Muscle layer of colon (tissue), 2 donors: ENCODE data around the gene MRGPRE.

Experiments
- H3K27ac ChIP-seq: one replicate; pipeline ENCODE4 v1.7.0; 2013; ENCODE audit warnings: low read depth, mild to moderate bottlenecking, low read length, moderate library complexity
- H3K27me3 ChIP-seq, 2 donors: one replicate each; pipeline ENCODE4 v1.7.0; 2013; ENCODE audit warnings: low read length in 2 of 2, mild to moderate bottlenecking in 2 of 2; ENCODE audit not compliant: insufficient read depth in 2 of 2, control insufficient read depth in 1 of 2
- H3K36me3 ChIP-seq: one replicate; pipeline ENCODE4 v1.7.0; 2013; ENCODE audit warnings: mild to moderate bottlenecking, low read length; ENCODE audit not compliant: insufficient read depth
- H3K4me1 ChIP-seq: one replicate; pipeline ENCODE4 v1.7.0; 2013; ENCODE audit warnings: mild to moderate bottlenecking, low read length; ENCODE audit not compliant: insufficient read depth
- H3K4me3 ChIP-seq, 2 donors: one replicate each; pipeline ENCODE4 v1.7.0; 2013; ENCODE audit warnings: low read length in 2 of 2, low read depth in 1 of 2, mild to moderate bottlenecking in 1 of 2, moderate library complexity in 1 of 2
- H3K9ac ChIP-seq: one replicate; pipeline ENCODE4 v1.7.0; 2013; ENCODE audit warnings: low read length
- H3K9me3 ChIP-seq: one replicate; pipeline ENCODE4 v1.7.0; 2013; ENCODE audit warnings: mild to moderate bottlenecking, low read length
- donor health status: abdominal sarcoma.
- donor health status: Adenocarcinoma of cecum.

Gene MRGPRE

DNA sequence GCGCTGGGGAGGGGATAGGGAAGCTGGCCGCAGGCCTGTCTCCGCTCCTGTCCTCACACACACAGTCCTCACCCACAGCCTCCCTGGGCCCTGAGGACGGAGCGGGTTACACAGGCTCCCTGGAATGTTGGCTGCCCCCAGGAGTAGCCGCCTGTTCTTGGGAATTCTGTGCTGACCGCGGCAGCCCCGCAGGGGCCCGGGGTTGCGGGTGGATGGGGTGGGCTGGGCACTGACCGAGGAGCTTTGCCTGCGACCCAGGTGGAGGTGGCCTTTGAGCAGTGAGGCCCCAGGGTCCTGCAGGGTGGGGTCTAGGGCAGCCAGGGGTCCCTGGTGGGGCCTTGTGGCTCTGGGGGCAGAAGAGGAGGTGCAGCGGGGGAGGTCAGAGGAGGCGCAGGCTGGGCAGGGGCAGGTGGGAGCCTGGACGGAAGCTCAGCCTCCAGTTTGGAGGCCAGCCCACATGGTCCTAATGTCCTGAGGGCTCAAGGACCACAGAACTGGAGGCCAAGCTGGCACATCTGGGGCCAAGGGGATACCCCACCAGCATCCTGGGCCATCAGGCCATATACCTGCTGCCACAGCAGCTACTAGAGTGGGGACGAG is 7.0 kb downstream of the MRGPRE start:
- H3K9me3 ChIP-seq = no peaks in the 10 kb centered on the region
- H3K9ac ChIP-seq = no peak overlapping the region
- no peaks in the 10 kb centered on the region for H3K36me3 ChIP-seq
- H3K4me3 ChIP-seq = no peak overlapping the region
- peaks cover 6 to 30% of the 10 kb centered on the region in 2 donors for H3K27me3 ChIP-seq
- no peaks in the 10 kb centered on the region for H3K4me1 ChIP-seq
- H3K27ac ChIP-seq = no peak overlapping the region

DNA sequence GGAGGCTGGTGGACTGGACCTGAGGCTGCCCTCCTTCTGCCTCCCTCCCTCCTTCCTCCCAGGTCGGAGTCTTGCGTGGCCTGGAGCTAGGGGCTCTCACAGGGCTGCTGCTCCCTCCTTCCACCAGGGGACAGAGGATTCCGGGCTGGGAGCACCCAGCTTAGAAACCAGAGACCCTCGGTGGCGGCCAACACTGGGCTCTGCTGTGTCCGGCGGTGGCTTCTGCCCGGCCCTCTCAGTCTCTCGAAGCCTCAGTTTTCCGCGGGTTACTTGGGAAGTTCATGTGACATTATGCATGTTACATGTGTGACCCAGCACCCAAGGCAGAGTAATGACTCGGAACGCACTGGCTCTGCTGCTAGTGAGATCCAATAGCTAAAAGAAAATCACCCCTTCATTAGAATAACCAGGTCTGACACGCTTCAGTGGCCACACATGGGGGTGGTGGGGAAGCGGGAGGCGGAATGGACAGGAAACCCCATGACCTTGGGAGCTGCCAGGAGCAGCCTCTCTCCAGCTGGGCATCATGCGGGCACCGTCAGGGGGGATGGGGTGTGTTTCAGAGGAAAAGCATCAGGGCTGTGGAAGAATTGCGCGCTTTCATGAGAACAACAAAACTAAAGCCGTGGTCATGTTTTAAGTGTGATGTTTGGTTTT is 7.7 kb downstream of the MRGPRE start:
- H3K27me3 ChIP-seq = peaks cover 6 to 30% of the 10 kb centered on the region in 2 donors

GRCh38 chr11:3223932-3224381 is 8.3 kb downstream of the MRGPRE start:
- Histone ChIP-seq H3K9me3 (no peaks in the 10 kb centered on the region), H3K36me3 (no peaks in the 10 kb centered on the region), H3K4me3 (no peak overlapping the region), H3K9ac (no peak overlapping the region), H3K27me3 (peaks cover 6 to 30% of the 10 kb centered on the region in 2 donors), H3K4me1 (no peaks in the 10 kb centered on the region), H3K27ac (no peak overlapping the region)

More for the DNA sequence above, 7.7 kb downstream of the MRGPRE start:
- no peak overlapping the region for H3K27ac ChIP-seq
- H3K4me1 ChIP-seq = no peaks in the 10 kb centered on the region
- H3K36me3 ChIP-seq = no peaks in the 10 kb centered on the region
- H3K9me3 ChIP-seq = no peaks in the 10 kb centered on the region
- no peak overlapping the region for H3K9ac ChIP-seq
- no peak overlapping the region for H3K4me3 ChIP-seq

GRCh38 chr11:3222941-3223915 is 9.0 kb downstream of the MRGPRE start:
- Histone ChIP-seq H3K27ac (no peak overlapping the region), H3K9ac (no peak overlapping the region), H3K9me3 (no peaks in the 10 kb centered on the region), H3K36me3 (no peaks in the 10 kb centered on the region), H3K4me1 (no peaks in the 10 kb centered on the region), H3K4me3 (no peak overlapping the region), H3K27me3 (peaks cover 6 to 34% of the 10 kb centered on the region in 2 donors)

- no peaks in the 10 kb centered on the region for H3K4me1 ChIP-seq
- H3K4me3 ChIP-seq = no peak overlapping the region
- H3K36me3 ChIP-seq = no peaks in the 10 kb centered on the region
- no peak overlapping the region for H3K27ac ChIP-seq
- H3K9ac ChIP-seq = no peak overlapping the region
- H3K9me3 ChIP-seq = no peaks in the 10 kb centered on the region
- peaks cover 6 to 42% of the 10 kb centered on the region in 2 donors for H3K27me3 ChIP-seq
Measured at GRCh38 chr11:3222003-3222855, 10.0 kb downstream of the MRGPRE start.

DNA sequence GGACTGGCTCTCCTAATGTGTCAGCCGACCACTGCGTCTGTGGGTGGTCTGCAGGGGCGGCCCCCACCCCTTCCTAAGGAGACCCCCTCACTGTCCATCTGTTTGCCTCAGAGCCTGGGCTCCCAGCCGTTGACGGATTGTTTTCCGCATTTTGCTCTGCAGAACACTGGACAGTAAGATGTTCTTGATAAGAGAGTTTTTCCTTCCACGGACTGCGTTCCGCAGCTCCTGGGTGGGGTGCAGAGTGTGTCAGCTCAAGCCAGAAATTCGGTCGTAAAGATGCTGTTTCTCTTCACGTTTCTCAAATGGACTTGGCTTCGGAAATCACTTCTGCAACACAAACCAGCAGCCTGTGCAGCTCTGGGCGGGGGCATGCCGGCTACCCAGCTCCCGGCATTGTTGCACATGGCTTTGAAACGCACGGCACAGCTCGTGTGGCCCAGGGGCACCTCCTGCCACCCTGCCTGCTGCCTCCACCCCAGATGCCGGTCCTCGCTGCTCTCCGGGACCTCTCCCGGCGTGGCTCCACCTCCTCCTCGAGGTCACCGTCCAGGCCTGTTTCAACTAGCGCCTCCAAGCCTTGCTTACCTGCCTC is 10.7 kb downstream of the MRGPRE start:
- Histone ChIP-seq H3K9ac (no peak overlapping the region), H3K4me1 (no peaks in the 10 kb centered on the region), H3K36me3 (no peaks in the 10 kb centered on the region), H3K9me3 (no peaks in the 10 kb centered on the region), H3K4me3 (no peak overlapping the region), H3K27me3 (peaks cover 6 to 43% of the 10 kb centered on the region in 2 donors), H3K27ac (no peak overlapping the region)

GRCh38 chr11:3220521-3221407 is 11.5 kb downstream of the MRGPRE start:
- Histone ChIP-seq H3K27ac (no peak overlapping the region), H3K27me3 (peaks cover 6 to 50% of the 10 kb centered on the region in 2 donors), H3K4me3 (no peak overlapping the region), H3K9ac (no peak overlapping the region), H3K9me3 (no peaks in the 10 kb centered on the region), H3K36me3 (no peaks in the 10 kb centered on the region), H3K4me1 (no peaks in the 10 kb centered on the region)

- no peaks in the 10 kb centered on the region for H3K36me3 ChIP-seq
- H3K9ac ChIP-seq = no peak overlapping the region
- peaks cover 6 to 57% of the 10 kb centered on the region in 2 donors for H3K27me3 ChIP-seq
- no peaks in the 10 kb centered on the region for H3K9me3 ChIP-seq
- no peak overlapping the region for H3K4me3 ChIP-seq
- H3K4me1 ChIP-seq = no peaks in the 10 kb centered on the region
- H3K27ac ChIP-seq = no peak overlapping the region
Measured at GRCh38 chr11:3220101-3220500, 12.1 kb downstream of the MRGPRE start.

DNA sequence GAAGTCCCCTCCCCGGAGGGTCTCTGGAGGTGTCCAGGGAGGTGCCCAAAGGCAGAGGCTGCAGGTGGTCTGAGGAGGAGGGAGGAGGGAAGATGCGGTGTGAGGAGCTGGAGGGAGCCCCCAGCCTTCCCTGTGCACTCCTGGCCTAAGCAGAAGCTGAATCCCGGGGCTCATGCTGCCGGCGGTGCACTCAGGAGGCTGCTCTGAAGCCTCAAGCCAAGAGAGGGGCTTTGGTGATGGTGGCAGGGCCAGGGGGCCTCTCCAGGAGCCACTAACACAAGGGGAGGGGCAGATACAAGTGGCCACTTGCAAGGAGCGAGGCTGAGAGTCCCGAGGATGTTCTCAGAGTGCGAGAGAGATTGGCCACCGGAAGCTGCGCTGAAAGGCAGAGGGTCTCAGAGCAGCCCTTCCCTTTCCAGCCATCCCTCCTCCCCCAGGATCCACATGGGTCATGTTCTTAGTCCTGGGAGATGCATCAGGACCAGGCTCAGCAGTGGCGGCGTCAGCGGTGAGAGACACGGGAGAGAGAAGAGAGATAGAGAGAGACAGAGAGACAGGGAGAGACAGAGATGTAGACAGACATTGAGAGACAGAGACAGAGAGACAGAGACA is 12.8 kb downstream of the MRGPRE start:
- Histone ChIP-seq H3K4me3 (no peak overlapping the region), H3K4me1 (no peaks in the 10 kb centered on the region), H3K9me3 (no peaks in the 10 kb centered on the region), H3K27ac (no peak overlapping the region), H3K9ac (no peak overlapping the region), H3K36me3 (no peaks in the 10 kb centered on the region), H3K27me3 (peaks cover 6 to 59% of the 10 kb centered on the region in 2 donors)
